GM12878 (cell line): ENCODE data around the gene SEMA4G. TPM values are rescaled to one million over a fixed set of nuclear protein-coding genes. Genes with fewer than 3 reads are reported as not detected.

Experiments used
- ATAC-seq: fragments of 200-7000 bp; cut with Tn5 transposase; 3 replicates; pipeline ENCODE4 v1.9.1; 2020; ENCODE audit warnings: mild to moderate bottlenecking, moderate library complexity
- BruUV-seq: library from RNA; stranded (reverse); fragments of 400-500 nt; replicated peaks from 2 replicates; lab custom pipeline; 2021; lab: Mats Ljungman, UMichigan
- CTCF ChIA-PET: fragments of 300-600 bp; sonication (Branson Sonifier 250); formaldehyde crosslinking; extraction: SDS; loops from one replicate; lab custom pipeline; 2021; ENCODE audit warnings: inconsistent platforms; lab: Yijun Ruan, JAX
- POLR2A ChIA-PET: fragments of 350-600 bp; formaldehyde crosslinking; extraction: SDS; loops from one replicate; lab custom pipeline; 2021; ENCODE audit warnings: inconsistent platforms; lab: Charles Lee
- RAD21 ChIA-PET: fragments of 300-600 bp; sonication (Branson Sonifier 250); formaldehyde crosslinking; loops from one replicate; lab custom pipeline; 2023; ENCODE audit warnings: antibody characterized with exemption; ENCODE audit not compliant: unreplicated experiment; lab: Charles Lee
- SMC1A ChIA-PET: fragments of 300-600 bp; sonication (Branson Sonifier 250); formaldehyde crosslinking; loops from one replicate; lab custom pipeline; 2023; ENCODE audit not compliant: unreplicated experiment, uncharacterized antibody; lab: Charles Lee
- DNase-seq: peaks from one replicate; pipeline ENCODE4 v3.0.0-alpha.2; 2011; ENCODE audit warnings: low read depth, low spot score
- FAIRE-seq: peaks from 3 replicates; lab custom pipeline; 2011; peaks lifted over from hg19 to GRCh38; lab: Jason Lieb, UNC
- H2AFZ ChIP-seq: 2 replicates; pipeline ENCODE4 v1.6.0; 2011; ENCODE audit warnings: low read depth, low read length, control low read depth; ENCODE audit not compliant: control insufficient read depth
- H3K27ac ChIP-seq: 2 replicates; pipeline ENCODE4 v1.5.1; 2011; ENCODE audit warnings: control low read depth; ENCODE audit not compliant: control insufficient read depth, insufficient read depth
- H3K27me3 ChIP-seq, 2 experiments: replicated peaks in 1 of 2; 2 replicates each; pipeline versions ENCODE4 v1.6.0 to v1.6.1; 2011; ENCODE audit warnings: low read length in 1 of 2; ENCODE audit not compliant: control insufficient read depth in 2 of 2, insufficient read depth in 2 of 2
- H3K36me3 ChIP-seq, 2 experiments: 2 replicates each; pipeline ENCODE4 v1.5.1; 2011; ENCODE audit warnings: low read length in 1 of 2; ENCODE audit not compliant: control insufficient read depth in 2 of 2, insufficient read depth in 2 of 2
- H3K4me1 ChIP-seq: 2 replicates; pipeline ENCODE4 v1.6.1; 2011; ENCODE audit warnings: mild to moderate bottlenecking, low read length, moderate library complexity, mixed read lengths; ENCODE audit not compliant: control insufficient read depth, insufficient read depth
- H3K4me2 ChIP-seq: 2 replicates; pipeline ENCODE4 v1.6.0; 2011; ENCODE audit warnings: control low read depth; ENCODE audit not compliant: control insufficient read depth, insufficient read depth
- H3K4me3 ChIP-seq: fragments of 200-600 bp; sonication (generic); 2 replicates; pipeline ENCODE4 v1.5.1; 2016
- H3K79me2 ChIP-seq: 2 replicates; pipeline ENCODE4 v1.6.0; 2011; ENCODE audit warnings: low read length; ENCODE audit not compliant: control insufficient read depth, insufficient read depth
- H3K9ac ChIP-seq: 2 replicates; pipeline ENCODE4 v1.8.0; 2011; ENCODE audit warnings: low read length, control low read depth, mixed read lengths; ENCODE audit not compliant: control insufficient read depth, insufficient read depth
- H3K9me3 ChIP-seq: replicated peaks from 3 replicates; pipeline ENCODE4 v1.5.1; 2011; ENCODE audit warnings: mild to moderate bottlenecking, low read length; ENCODE audit not compliant: control insufficient read depth, insufficient read depth
- H4K20me1 ChIP-seq: 2 replicates; pipeline ENCODE4 v1.6.0; 2011; ENCODE audit not compliant: control insufficient read depth, insufficient read depth
- EGR1 ChIP-seq, 2 experiments: IDR thresholded peaks; 1 replicate in 1 of 2; 2 replicates in 1 of 2; pipeline ENCODE4 v1.6.1; 2011 to 2012; ENCODE audit warnings: low read depth in 2 of 2, low read length in 2 of 2, borderline replicate concordance in 1 of 2, mild to moderate bottlenecking in 1 of 2, moderate library complexity in 1 of 2
- GABPA ChIP-seq: IDR thresholded peaks from 2 replicates; pipeline ENCODE4 v1.6.1; 2014; ENCODE audit warnings: antibody characterized with exemption, low read depth, mild to moderate bottlenecking, inconsistent platforms
- MEF2A ChIP-seq: IDR thresholded peaks from 2 replicates; pipeline ENCODE4 v1.6.1; 2011; ENCODE audit warnings: low read depth, mild to moderate bottlenecking, low read length, moderate library complexity; ENCODE audit not compliant: insufficient read depth
- MYB ChIP-seq: fragments of 150-350 bp; IDR thresholded peaks from 2 replicates; pipeline ENCODE4 v1.6.1; 2014; ENCODE audit warnings: mild to moderate bottlenecking, low read depth, low read length, borderline replicate concordance
- WGBS: methylation state at CpG from one replicate; pipeline ENCODE4 v1.1.6; 2016; ENCODE audit warnings: low lambda C conversion rate; ENCODE audit not compliant: insufficient replicate concordance, insufficient coverage; ENCODE audit errors: missing lambda C conversion rate; 5-methylcytosine and 5-hydroxymethylcytosine counted together
- in situ Hi-C: fragments of 300-500 bp; cut with MboI; formaldehyde crosslinking; loops from 9 replicates; pipeline ENCODE4 v1.14.3; 2018; ENCODE audit warnings: mixed read lengths
- intact Hi-C: fragments of 100-400 bp; cut with micrococcal nuclease; formaldehyde crosslinking; loops from one replicate; pipeline ENCODE4 v1.14.2; 2022; ENCODE audit not compliant: unreplicated experiment
- polyA plus RNA-seq, 11 experiments: library from polyadenylated mRNA; depleted of rRNA in 4 of 11; unstranded in 6 of 11; stranded (reverse) in 5 of 11; fragments of >200 nt; fragmentation: Nextera tagmentation in 4 of 11; fragmentation: Illumina TruSeq in 1 of 11; extraction: Ambion mirVana in 4 of 11; extraction: Trizol in 1 of 11; gene quantifications; 1 replicate in 1 of 11; 2 replicates in 10 of 11; pipeline versions ENCODE4 v1.2.1 to v1.2.3, GENCODE V29; 2011 to 2016; ENCODE audit warnings: inconsistent platforms in 2 of 11, missing spikeins in 2 of 11, low read depth in 1 of 11
- total RNA-seq, 4 experiments: library from RNA; depleted of rRNA in 3 of 4; stranded (reverse); fragments of >200 nt in 3 of 4; fragmentation: Illumina TruSeq in 1 of 4; extraction: Trizol in 1 of 4; gene quantifications; 2 replicates each; pipeline versions ENCODE4 v1.2.1 to v1.2.3, GENCODE V29; 2013 to 2021
- TF ChIP-seq, protein P1 (sequence below): fragments of 450-650 bp; IDR thresholded peaks from 2 replicates; pipeline ENCODE4 v1.6.1; 2016; ENCODE audit warnings: mild to moderate bottlenecking

SEMA4G gene
- total and polyA plus RNA-seq, 10 of the 15 experiments (the other 5 are each of a cell fraction or from before 2014, with no cell fraction given): 0.09 to 2.3 (median 0.44) TPM; not detected in 4

DNA sequence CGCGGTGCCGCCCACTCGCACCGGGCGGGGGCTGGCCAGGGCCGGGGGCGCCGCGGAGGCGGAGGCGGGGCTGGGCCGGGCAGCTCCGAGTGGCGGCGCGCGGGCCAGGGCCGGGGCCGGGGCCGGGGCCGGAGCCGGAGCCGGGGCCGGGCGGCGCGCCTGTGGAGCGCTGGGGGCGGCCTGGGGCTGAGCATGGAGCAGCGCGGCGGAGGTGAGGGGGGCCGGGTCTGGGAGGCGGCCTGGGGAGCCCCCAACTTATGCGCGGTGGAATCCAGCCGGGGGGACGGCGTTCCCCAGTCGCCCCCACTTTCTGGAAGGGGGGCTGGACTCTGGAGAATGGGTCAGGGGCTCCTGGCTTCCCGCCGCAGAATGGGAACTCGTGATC, 30.4 kb downstream of the SEMA4G start, which contains the start of gene LZTS2:
Gene LZTS2, plus strand, starts transcription at position 67 of the 385 bp plus-strand sequence. CDS start 2,731 bp downstream, outside the sequence.
- ATAC-seq (no peak), DNase-seq (no peak)
- Histone ChIP-seq H3K9me3 (no peaks in the 10 kb centered on the region), H3K4me1 (peaks cover 17% of the 10 kb centered on the region), H3K4me3 (peak within 1 kb of the TSS; percentile 86), H4K20me1 (no peaks in the 10 kb centered on the region), H2AFZ (peak within 1 kb of the TSS; percentile 90), H3K4me2 (peak within 1 kb of the TSS; percentile 99), H3K27me3 (no peaks in the 10 kb centered on the region), H3K27ac (peak within 1 kb of the TSS; percentile 88), H3K79me2 (peaks cover 10% of the 10 kb centered on the region), H3K36me3 (no peaks in the 10 kb centered on the region; a peak in 1 of 4 replicates), H3K9ac (peak within 1 kb of the TSS; percentile 73)
- ChIA-PET SMC1A (no interaction called here), POLR2A (interaction anchor here (3.8 kb wide), 1 partner anchor 13 kb away, joined by 23 read pairs; the partner anchor contains the start of genes MRPL43 and TWNK), CTCF (interaction anchor here (0.8 to 5.7 kb wide), 6 partner anchors 12 to 86 kb away, joined by 3 to 91 read pairs (median 10); partner anchors contain the start of genes PDZD7, SFXN3 and SLF2), RAD21 (interaction anchor here (0.6 to 4.6 kb wide), 2 partner anchors 15 to 125 kb away, joined by 3 to 26 read pairs; no protein-coding TSS in a partner anchor)
- in situ Hi-C loops (no loop called here), intact Hi-C loops (loop anchor here (1.0 to 5.0 kb wide), 3 partner anchors 14 to 87 kb away; partner anchors contain the start of genes KAZALD1 and SLF2)
- BruUV-seq: no TSS peak
- WGBS: 1% methylated on average over 16 of the region's 44 CpGs
- no peak for TF ChIP-seq MEF2A
- peak in 1 of 2 experiments; percentile 75; a peak in 2 of 3 replicates for TF ChIP-seq EGR1 (IDR thresholded peaks at IDR 0.05; ENCODE audit: borderline replicate concordance in 1 of 2, low read depth in 2 of 2, low read length in 2 of 2)
- no peak for TF ChIP-seq MYB
- TF ChIP-seq, all 136 proteins: peak for 1
- FAIRE-seq: no peak

DNA sequence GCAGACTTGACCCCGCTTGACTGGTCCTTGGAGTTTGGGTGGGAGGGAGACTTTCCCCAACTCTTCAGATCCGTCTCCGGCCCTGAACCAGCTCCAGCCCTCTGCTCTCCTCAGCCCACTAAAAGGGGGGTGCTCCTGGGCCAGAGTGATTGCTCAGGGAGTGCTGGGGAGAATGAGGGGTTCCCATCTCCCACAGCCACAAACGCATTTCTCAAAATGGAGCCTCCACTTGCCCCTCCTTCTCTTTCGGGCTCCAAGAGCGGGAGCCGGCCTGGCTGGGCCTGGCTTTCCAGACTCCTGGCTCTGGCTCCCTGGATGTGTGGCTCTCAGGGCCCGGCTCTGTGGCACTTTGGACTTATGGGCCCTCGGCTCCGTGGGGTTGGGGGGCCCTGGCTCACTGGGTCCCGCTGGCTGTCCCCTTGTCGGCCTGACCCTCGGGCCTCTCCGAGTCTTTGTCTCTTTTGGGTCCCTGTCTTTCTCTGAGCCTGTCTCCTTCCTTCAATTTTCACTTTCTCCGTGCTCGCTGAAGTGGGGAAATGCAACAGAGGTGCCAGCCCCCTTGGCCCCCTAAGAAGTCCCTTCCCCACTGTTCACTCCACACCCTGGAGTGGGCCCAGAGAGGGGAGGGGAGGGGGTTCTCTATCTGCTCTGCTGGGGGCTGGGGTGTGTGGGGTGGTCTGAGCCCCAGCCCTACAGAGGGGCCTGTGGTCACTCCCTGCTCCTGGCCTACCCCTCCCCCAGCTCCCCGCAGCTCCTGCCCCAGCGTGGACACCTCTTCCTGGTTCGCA, 31.0 kb downstream of the SEMA4G start:
- H3K27ac ChIP-seq: peak overlapping the region; percentile 18; the same call in 1 of the 2 replicates
- FAIRE-seq (no peak), DNase-seq (no peak), ATAC-seq (no peak)
- H3K79me2 ChIP-seq: peaks cover 10% of the 10 kb centered on the region
- 71% methylated on average over 18 of the region's 19 CpGs for WGBS
- TF ChIP-seq, protein P1, sequence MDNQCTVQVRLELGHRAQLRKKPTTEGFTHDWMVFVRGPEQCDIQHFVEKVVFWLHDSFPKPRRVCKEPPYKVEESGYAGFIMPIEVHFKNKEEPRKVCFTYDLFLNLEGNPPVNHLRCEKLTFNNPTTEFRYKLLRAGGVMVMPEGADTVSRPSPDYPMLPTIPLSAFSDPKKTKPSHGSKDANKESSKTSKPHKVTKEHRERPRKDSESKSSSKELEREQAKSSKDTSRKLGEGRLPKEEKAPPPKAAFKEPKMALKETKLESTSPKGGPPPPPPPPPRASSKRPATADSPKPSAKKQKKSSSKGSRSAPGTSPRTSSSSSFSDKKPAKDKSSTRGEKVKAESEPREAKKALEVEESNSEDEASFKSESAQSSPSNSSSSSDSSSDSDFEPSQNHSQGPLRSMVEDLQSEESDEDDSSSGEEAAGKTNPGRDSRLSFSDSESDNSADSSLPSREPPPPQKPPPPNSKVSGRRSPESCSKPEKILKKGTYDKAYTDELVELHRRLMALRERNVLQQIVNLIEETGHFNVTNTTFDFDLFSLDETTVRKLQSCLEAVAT: peak; percentile 17; the same call in 1 of the 2 replicates
- no peak for TF ChIP-seq GABPA
- BruUV-seq: no TSS peak
- peaks cover 0 to 2% of the 10 kb centered on the region in 2 experiments; a peak in 3 of 4 replicates for H3K36me3 ChIP-seq
- no peaks in the 10 kb centered on the region for H3K27me3 ChIP-seq
- ChIA-PET SMC1A (no interaction called here), POLR2A (no interaction called here), RAD21 (interaction anchor here (4.6 kb wide), 1 partner anchor 15 kb away, joined by 26 read pairs; no protein-coding TSS in a partner anchor), CTCF (interaction anchor here (1.4 to 5.7 kb wide), 5 partner anchors 11 to 87 kb away, joined by 4 to 91 read pairs (median 12); partner anchors contain the start of genes PDZD7, SFXN3 and SLF2)
- H2AFZ ChIP-seq: peak overlapping the region; percentile 64
- in situ Hi-C loops: no loop called here
- H3K4me1 ChIP-seq: peaks cover 17% of the 10 kb centered on the region
- no peaks in the 10 kb centered on the region for H4K20me1 ChIP-seq
- intact Hi-C loops: no loop called here
- no peaks in the 10 kb centered on the region for H3K9me3 ChIP-seq
- peak overlapping the region; percentile 64 for H3K4me2 ChIP-seq
- peak overlapping the region; percentile 73 for H3K9ac ChIP-seq
- H3K4me3 ChIP-seq: peak overlapping the region; percentile 42
